Astrocyte (in vitro differentiated cells and primary cell): Measurements from ENCODE around the gene FASN. TPM values are rescaled to one million over a fixed set of nuclear protein-coding genes. Genes with fewer than 3 reads are reported as not detected.
A peak's percentile ranks its signal among the peaks of the same experiment; 100 is the strongest.

Experiments used
- DNase-seq: peaks from one replicate; pipeline ENCODE4 v3.0.0-alpha.2; 2010; ENCODE audit warnings: low read depth
- FAIRE-seq: peaks from 2 replicates; lab custom pipeline; 2011; peaks lifted over from hg19 to GRCh38; lab: Jason Lieb, UNC
- H2AFZ ChIP-seq: 2 replicates; pipeline ENCODE4 v1.6.0; 2012; ENCODE audit warnings: low read depth, low read length, inconsistent platforms
- H3K27ac ChIP-seq: 2 replicates; pipeline ENCODE4 v1.5.1; 2011; ENCODE audit warnings: low read depth, low read length, inconsistent platforms
- H3K27me3 ChIP-seq: 2 replicates; pipeline ENCODE4 v1.6.0; 2011; ENCODE audit warnings: low read length, inconsistent platforms; ENCODE audit not compliant: insufficient read depth
- H3K36me3 ChIP-seq: 2 replicates; pipeline ENCODE4 v1.5.1; 2011; ENCODE audit warnings: low read length, inconsistent platforms; ENCODE audit not compliant: insufficient read depth
- H3K4me1 ChIP-seq: 2 replicates; pipeline ENCODE4 v1.5.1; 2011; ENCODE audit warnings: low read length, inconsistent platforms; ENCODE audit not compliant: insufficient read depth
- H3K4me2 ChIP-seq: 2 replicates; pipeline ENCODE4 v1.6.0; 2012; ENCODE audit warnings: low read length, inconsistent platforms
- H3K4me3 ChIP-seq: 2 replicates; pipeline ENCODE4 v1.5.1; 2011; ENCODE audit warnings: low read depth, mild to moderate bottlenecking, low read length, inconsistent platforms; ENCODE audit not compliant: insufficient read depth
- H3K79me2 ChIP-seq: 2 replicates; pipeline ENCODE4 v1.6.0; 2012; ENCODE audit warnings: mild to moderate bottlenecking, low read length, inconsistent platforms; ENCODE audit not compliant: insufficient read depth
- H3K9ac ChIP-seq: 2 replicates; pipeline ENCODE4 v1.6.0; 2012; ENCODE audit warnings: mild to moderate bottlenecking, low read length, inconsistent platforms
- H3K9me3 ChIP-seq: 2 replicates; pipeline ENCODE4 v1.5.1; 2012; ENCODE audit warnings: low read depth, mild to moderate bottlenecking, low read length, inconsistent platforms; ENCODE audit not compliant: insufficient read depth
- H4K20me1 ChIP-seq: 2 replicates; pipeline ENCODE4 v1.6.0; 2012; ENCODE audit warnings: low read length, inconsistent platforms; ENCODE audit not compliant: insufficient read depth
- H3K27ac Mint-ChIP-seq: one replicate; pipeline ENCODE4 v1.8.0; 2021; ENCODE audit warnings: mild to moderate bottlenecking, mixed read lengths; ENCODE audit not compliant: unreplicated experiment
- H3K27me3 Mint-ChIP-seq: one replicate; pipeline ENCODE4 v1.8.0; 2021; ENCODE audit warnings: low read depth, mixed read lengths; ENCODE audit not compliant: unreplicated experiment
- H3K36me3 Mint-ChIP-seq: one replicate; pipeline ENCODE4 v1.8.0; 2021; ENCODE audit warnings: low read depth, mixed read lengths; ENCODE audit not compliant: unreplicated experiment
- H3K4me1 Mint-ChIP-seq: one replicate; pipeline ENCODE4 v1.8.0; 2021; ENCODE audit warnings: low read depth, mixed read lengths; ENCODE audit not compliant: unreplicated experiment
- H3K4me3 Mint-ChIP-seq: one replicate; pipeline ENCODE4 v1.8.0; 2021; ENCODE audit warnings: mild to moderate bottlenecking, moderate library complexity, mixed read lengths; ENCODE audit not compliant: unreplicated experiment
- H3K9me3 Mint-ChIP-seq: one replicate; pipeline ENCODE4 v1.8.0; 2021; ENCODE audit warnings: mild to moderate bottlenecking, mixed read lengths; ENCODE audit not compliant: unreplicated experiment
- CTCF ChIP-seq: IDR thresholded peaks from 2 replicates; pipeline ENCODE4 v1.5.1; 2011; ENCODE audit warnings: low read depth, mild to moderate bottlenecking, inconsistent platforms, low read length, moderate library complexity; ENCODE audit not compliant: insufficient read depth
- EZH2 ChIP-seq: IDR thresholded peaks from 2 replicates; pipeline ENCODE4 v1.6.1; 2012; ENCODE audit warnings: mild to moderate bottlenecking, low read length, inconsistent platforms; ENCODE audit not compliant: insufficient read depth
- total RNA-seq: library from RNA; stranded (reverse); gene quantifications from 2 replicates; pipeline ENCODE4 v1.2.1, GENCODE V29; 2021

FASN gene
- total RNA-seq, 1 donor from 2014 or later = 203 TPM

GRCh38 chr17:82050761-82051641 lies 47.0 kb downstream of the FASN start:
- FAIRE-seq (no peak), DNase-seq (no peak)
- peaks cover 17% of the 10 kb centered on the region for H3K4me1 ChIP-seq
- peaks cover 43% of the 10 kb centered on the region for H3K79me2 ChIP-seq
- peak overlapping the region; percentile 88 for H3K4me3 Mint-ChIP-seq
- H3K27ac ChIP-seq = no peak overlapping the region
- TF ChIP-seq EZH2 = no peak
- TF ChIP-seq CTCF = no peak
- H4K20me1 ChIP-seq = peaks cover 20% of the 10 kb centered on the region
- peak overlapping the region; percentile 56 for H2AFZ ChIP-seq
- no peaks in the 10 kb centered on the region for H3K27me3 ChIP-seq
- H3K4me2 ChIP-seq = peak overlapping the region; percentile 99
- no peaks in the 10 kb centered on the region for H3K9me3 Mint-ChIP-seq
- no peaks in the 10 kb centered on the region for H3K9me3 ChIP-seq
- H3K36me3 ChIP-seq = no peaks in the 10 kb centered on the region
- H3K36me3 Mint-ChIP-seq = peaks cover 10% of the 10 kb centered on the region
- peak overlapping the region; percentile 62 for H3K4me3 ChIP-seq
- peak overlapping the region; percentile 89 for H3K9ac ChIP-seq
- peak overlapping the region; percentile 47 for H3K27ac Mint-ChIP-seq
- H3K4me1 Mint-ChIP-seq = peaks cover 5% of the 10 kb centered on the region
- no peaks in the 10 kb centered on the region for H3K27me3 Mint-ChIP-seq

GRCh38 chr17:82050152-82050760 lies 47.8 kb downstream of the FASN start:
- H3K9me3 Mint-ChIP-seq = no peaks in the 10 kb centered on the region
- DNase-seq = no peak
- no peak overlapping the region for H3K27ac ChIP-seq
- TF ChIP-seq EZH2 (no peak), CTCF (no peak)
- peaks cover 10% of the 10 kb centered on the region for H3K36me3 Mint-ChIP-seq
- FAIRE-seq = no peak
- H3K27ac Mint-ChIP-seq = no peak overlapping the region
- H4K20me1 ChIP-seq = peaks cover 16% of the 10 kb centered on the region
- H3K4me1 Mint-ChIP-seq = peaks cover 5% of the 10 kb centered on the region
- H3K4me3 Mint-ChIP-seq = peak overlapping the region; percentile 88
- no peaks in the 10 kb centered on the region for H3K9me3 ChIP-seq
- H2AFZ ChIP-seq = no peak overlapping the region
- H3K79me2 ChIP-seq = peaks cover 42% of the 10 kb centered on the region
- no peaks in the 10 kb centered on the region for H3K27me3 ChIP-seq
- peaks cover 17% of the 10 kb centered on the region for H3K4me1 ChIP-seq
- peak overlapping the region; percentile 62 for H3K4me3 ChIP-seq
- H3K36me3 ChIP-seq = no peaks in the 10 kb centered on the region
- H3K4me2 ChIP-seq = peak overlapping the region; percentile 99
- no peaks in the 10 kb centered on the region for H3K27me3 Mint-ChIP-seq
- peak overlapping the region; percentile 89 for H3K9ac ChIP-seq
